GM12878 (cell line): ENCODE results near the gene NIBAN1. TPM values are rescaled to one million over a fixed set of nuclear protein-coding genes. Genes with fewer than 3 reads are reported as not detected.

ENCODE experiments used
- KAT2A ChIP-seq: conservative IDR thresholded peaks from 2 replicates; pipeline ENCODE4 v1.6.1; 2011; ENCODE audit warnings: low read depth, low read length; ENCODE audit not compliant: control insufficient read depth
- POU2F2 ChIP-seq: IDR thresholded peaks from 3 replicates; pipeline ENCODE4 v1.6.1; 2011; ENCODE audit warnings: low read depth, mild to moderate bottlenecking, low read length, borderline replicate concordance
- REST ChIP-seq: IDR thresholded peaks from 2 replicates; pipeline ENCODE4 v1.6.1; 2012; ENCODE audit warnings: mild to moderate bottlenecking, low read depth, low read length
- ZBTB4 ChIP-seq: fragments of 450-650 bp; formaldehyde crosslinking; IDR thresholded peaks from 2 replicates; pipeline ENCODE4 v1.4.0; 2022; ENCODE audit warnings: mild to moderate bottlenecking, moderate library complexity
- ZNF622 ChIP-seq: fragments of 450-650 bp; IDR thresholded peaks from 2 replicates; pipeline ENCODE4 v1.6.1; 2017; ENCODE audit warnings: mild to moderate bottlenecking, inconsistent platforms
- polyA plus RNA-seq, 11 experiments: library from polyadenylated mRNA; depleted of rRNA in 4 of 11; unstranded in 6 of 11; stranded (reverse) in 5 of 11; fragments of >200 nt; fragmentation: Nextera tagmentation in 4 of 11; fragmentation: Illumina TruSeq in 1 of 11; extraction: Ambion mirVana in 4 of 11; extraction: Trizol in 1 of 11; gene quantifications; 1 replicate in 1 of 11; 2 replicates in 10 of 11; pipeline versions ENCODE4 v1.2.1 to v1.2.3, GENCODE V29; 2011 to 2016; ENCODE audit warnings: inconsistent platforms in 2 of 11, missing spikeins in 2 of 11, low read depth in 1 of 11
- total RNA-seq, 4 experiments: library from RNA; depleted of rRNA in 3 of 4; stranded (reverse); fragments of >200 nt in 3 of 4; fragmentation: Illumina TruSeq in 1 of 4; extraction: Trizol in 1 of 4; gene quantifications; 2 replicates each; pipeline versions ENCODE4 v1.2.1 to v1.2.3, GENCODE V29; 2013 to 2021

NIBAN1 gene
- total and polyA plus RNA-seq, 10 of the 15 experiments (the other 5 are each of a cell fraction or from before 2014, with no cell fraction given) = 11.2 to 67.8 (median 44.3) TPM

- TF ChIP-seq REST (no peak), ZBTB4 (CRISPR knock-in tag) (no peak), ZNF622 (no peak), KAT2A (no peak), POU2F2 (no peak)
Measured at GRCh38 chr1:184929711-184930202, 44.6 kb downstream of the NIBAN1 start (continued).
